ENCODE results near the gene TPTE2. TPM values are rescaled to one million over a fixed set of nuclear protein-coding genes. Genes with fewer than 3 reads are reported as not detected.
"Not testable (repeated sequence)": the region's sequence is repeated elsewhere in the genome, so short reads cannot be mapped to it uniquely, and the experiment has no call there.

The TPTE2 gene
- total and polyA plus RNA-seq, 9 donors: 0.09 to 0.17 (median 0.14) TPM; not detected in 5

DNA sequence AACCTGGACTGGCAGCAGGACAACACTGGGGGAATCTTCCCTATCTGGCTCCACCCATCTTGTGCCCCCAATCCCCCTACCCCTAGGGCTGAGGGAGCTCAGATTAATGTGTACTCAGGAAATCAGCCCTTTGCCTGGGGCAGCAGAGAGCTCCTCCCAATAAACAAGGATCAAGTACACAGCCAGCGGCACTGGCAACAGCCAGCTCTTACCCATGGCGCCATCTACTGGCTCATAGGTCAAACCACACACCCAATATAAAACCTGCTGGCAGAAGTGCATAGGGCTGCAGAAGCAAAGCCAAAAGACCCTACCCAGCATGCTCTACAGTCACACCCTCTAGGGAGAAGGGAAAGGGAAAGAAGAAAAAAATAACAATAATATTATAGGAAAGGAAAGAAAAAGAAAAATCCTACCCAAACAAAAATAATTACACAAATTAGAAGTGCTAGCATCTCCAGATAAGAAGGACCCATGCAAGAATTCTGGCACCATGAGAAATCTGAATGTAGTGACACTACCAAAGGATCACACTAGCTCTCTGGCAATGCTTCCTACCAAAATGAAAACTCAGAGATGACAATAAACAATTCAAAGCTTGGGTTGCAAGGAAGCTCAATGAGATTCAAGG, 122.2 kb downstream of the TPTE2 start:
- not testable (repeated sequence) for H3K9me3 ChIP-seq (replicated peaks; ENCODE audit: control insufficient read depth, low read depth, low read length); H3K27me3 ChIP-seq (ENCODE audit: control insufficient read depth, insufficient read depth, low read length); H3K4me1 ChIP-seq (ENCODE audit: control insufficient read depth, insufficient read depth, low read length); DNase-seq; H3K4me3 ChIP-seq (ENCODE audit: low read length); H3K36me3 ChIP-seq (ENCODE audit: control insufficient read depth, insufficient read depth, low read length); H3K27ac ChIP-seq (ENCODE audit: low read length)
- WGBS (ENCODE audit: insufficient coverage): no CpG with 5 or more reads among the region's 2 CpGs

DNA sequence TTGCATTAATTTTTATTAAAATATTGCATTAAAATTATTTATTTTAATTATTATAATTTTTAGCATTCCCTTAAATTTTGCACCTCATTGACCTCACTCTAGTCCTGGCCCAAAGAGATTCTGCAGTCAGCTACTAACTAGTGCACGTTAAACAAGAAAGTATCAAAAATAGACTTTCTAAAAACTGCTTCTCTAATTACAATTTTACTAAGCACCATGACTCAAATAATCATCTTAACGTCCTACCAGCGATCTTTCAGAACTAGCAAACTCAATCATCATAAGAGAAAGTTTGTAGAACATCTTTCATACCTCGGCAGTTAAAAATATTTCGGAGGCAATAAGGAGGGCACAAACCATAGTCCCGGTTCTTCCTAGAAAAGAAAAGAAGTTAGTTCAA, 123.6 kb downstream of the TPTE2 start:
- DNase-seq; H3K4me3 ChIP-seq (ENCODE audit: low read length); H3K27ac ChIP-seq (ENCODE audit: low read length); H3K27me3 ChIP-seq (ENCODE audit: control insufficient read depth, insufficient read depth, low read length); H3K36me3 ChIP-seq (ENCODE audit: control insufficient read depth, insufficient read depth, low read length); H3K4me1 ChIP-seq (ENCODE audit: control insufficient read depth, insufficient read depth, low read length); H3K9me3 ChIP-seq (replicated peaks; ENCODE audit: control insufficient read depth, low read depth, low read length): not testable (repeated sequence)
- no CpG with 5 or more reads among the region's 6 CpGs for WGBS (ENCODE audit: insufficient coverage)

DNA sequence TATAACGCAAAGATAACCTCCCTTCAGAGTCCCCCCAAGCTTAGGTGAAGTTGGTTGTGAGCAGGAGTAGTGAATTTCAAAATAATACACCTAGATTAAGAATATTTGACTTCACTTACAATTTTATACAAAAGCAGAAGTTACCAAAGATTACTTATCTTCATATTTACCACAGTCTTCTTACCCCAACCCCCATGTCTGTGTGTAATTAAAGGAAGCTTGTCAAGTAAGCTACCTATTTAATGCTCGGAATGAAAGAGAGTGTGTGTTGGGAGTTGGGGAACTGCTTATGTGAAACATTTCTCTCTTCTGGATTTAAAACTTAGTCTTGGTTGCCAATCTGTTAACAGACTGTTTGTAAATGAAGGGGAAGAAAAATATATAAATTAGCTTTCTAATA, 139.1 kb downstream of the TPTE2 start:
- H3K4me1 ChIP-seq (ENCODE audit: control insufficient read depth, insufficient read depth, low read length); H3K36me3 ChIP-seq (ENCODE audit: control insufficient read depth, insufficient read depth, low read length); DNase-seq; H3K9me3 ChIP-seq (replicated peaks; ENCODE audit: control insufficient read depth, low read depth, low read length); H3K27ac ChIP-seq (ENCODE audit: low read length); H3K4me3 ChIP-seq (ENCODE audit: low read length); H3K27me3 ChIP-seq (ENCODE audit: control insufficient read depth, insufficient read depth, low read length): not testable (repeated sequence)
- WGBS (ENCODE audit: insufficient coverage): no CpG with 5 or more reads among the region's 2 CpGs

DNA sequence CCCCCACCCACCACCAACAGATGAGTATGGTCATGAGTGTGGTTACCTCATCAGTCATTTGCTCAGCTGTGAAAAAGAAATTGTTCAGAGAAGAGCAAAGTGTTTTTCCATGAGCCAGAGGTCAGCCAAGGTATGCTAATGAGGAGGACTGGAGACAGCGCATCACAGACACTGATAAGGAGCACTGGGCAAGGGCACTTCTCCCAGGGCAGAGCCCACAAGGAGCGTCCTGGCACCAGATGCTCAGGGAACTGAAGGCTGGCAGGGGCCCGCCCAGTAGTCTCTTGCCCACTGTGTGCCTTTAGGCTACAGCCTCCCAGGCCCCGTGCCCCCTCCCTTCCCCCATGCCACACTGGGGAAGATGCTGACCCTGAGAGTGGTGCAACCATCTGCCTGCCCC, 148.8 kb downstream of the TPTE2 start:
- H3K4me3 ChIP-seq (ENCODE audit: low read length); H3K36me3 ChIP-seq (ENCODE audit: control insufficient read depth, insufficient read depth, low read length); H3K4me1 ChIP-seq (ENCODE audit: control insufficient read depth, insufficient read depth, low read length); DNase-seq; H3K27ac ChIP-seq (ENCODE audit: low read length); H3K9me3 ChIP-seq (replicated peaks; ENCODE audit: control insufficient read depth, low read depth, low read length); H3K27me3 ChIP-seq (ENCODE audit: control insufficient read depth, insufficient read depth, low read length): not testable (repeated sequence)
- WGBS (ENCODE audit: insufficient coverage): 67% methylated on average over 1 of the region's 4 CpGs

DNA sequence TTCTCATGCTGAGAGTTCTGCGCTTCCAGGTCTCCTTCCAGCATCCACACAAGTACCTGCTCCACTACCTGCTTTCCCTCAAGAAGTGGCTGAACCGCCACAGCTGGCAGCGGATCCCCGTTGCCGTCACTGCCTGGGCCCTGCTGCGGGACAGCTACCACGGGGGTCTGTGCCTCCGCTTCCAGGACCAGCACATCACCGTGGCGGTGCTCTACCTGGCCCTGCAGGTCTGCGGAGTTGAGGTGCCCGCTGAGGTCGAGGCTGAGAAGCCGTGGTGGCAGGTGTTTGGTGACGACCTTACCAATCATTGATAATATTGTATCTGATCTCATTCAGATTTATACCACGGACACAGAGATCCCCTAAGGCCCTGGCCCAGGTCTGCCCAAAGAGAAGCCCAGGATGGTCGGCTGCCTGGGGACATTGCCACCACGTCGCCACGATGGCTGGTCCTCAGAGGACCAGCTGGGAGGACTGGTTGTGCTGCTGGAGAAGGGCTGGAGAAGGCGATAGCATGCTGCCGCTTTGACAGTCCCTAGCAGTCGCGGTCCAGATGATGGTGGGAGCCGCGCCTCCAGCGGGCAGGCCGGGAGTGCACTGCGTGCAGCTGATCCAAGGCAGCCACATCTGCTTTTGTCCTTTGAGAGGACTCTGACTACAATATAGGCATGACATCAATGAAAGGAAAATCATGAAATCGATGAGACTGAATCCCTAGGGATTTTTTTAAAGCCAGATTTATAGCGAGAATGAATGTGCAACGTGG, 178.4 kb downstream of the TPTE2 start:
- H3K27ac ChIP-seq (ENCODE audit: low read length); H3K27me3 ChIP-seq (ENCODE audit: control insufficient read depth, insufficient read depth, low read length); H3K36me3 ChIP-seq (ENCODE audit: control insufficient read depth, insufficient read depth, low read length); H3K9me3 ChIP-seq (replicated peaks; ENCODE audit: control insufficient read depth, low read depth, low read length); DNase-seq; H3K4me1 ChIP-seq (ENCODE audit: control insufficient read depth, insufficient read depth, low read length); H3K4me3 ChIP-seq (ENCODE audit: low read length): not testable (repeated sequence)
- WGBS (ENCODE audit: insufficient coverage): 84% methylated on average over 13 of the region's 32 CpGs

DNA sequence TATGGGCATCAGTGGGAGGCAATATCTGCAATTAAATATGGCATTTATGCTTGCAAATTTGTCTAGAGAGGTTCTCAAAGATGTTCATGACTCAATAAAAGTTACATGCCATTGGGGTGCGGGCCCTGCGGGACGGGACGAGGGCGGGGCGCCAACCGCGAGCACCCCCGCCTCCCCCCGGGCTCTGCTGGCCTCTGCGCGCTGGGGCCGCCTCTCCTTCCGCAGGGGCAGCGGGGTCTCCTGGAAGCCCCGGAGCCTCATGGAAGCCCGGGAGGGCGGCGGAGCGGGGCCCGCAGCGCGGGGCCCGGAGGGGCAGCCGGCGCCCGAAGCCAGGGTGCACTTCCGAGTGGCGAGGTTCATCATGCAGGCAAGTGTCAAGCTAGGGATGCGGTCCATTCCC, 179.2 kb downstream of the TPTE2 start:
- Histone ChIP-seq H3K9me3 (replicated peaks; ENCODE audit: control insufficient read depth, low read depth, low read length) (peaks cover 7% of the 10 kb centered on the region), H3K4me1 (ENCODE audit: control insufficient read depth, insufficient read depth, low read length) (no peaks in the 10 kb centered on the region), H3K27ac (ENCODE audit: low read length) (no peak overlapping the region), H3K27me3 (ENCODE audit: control insufficient read depth, insufficient read depth, low read length) (no peaks in the 10 kb centered on the region), H3K36me3 (ENCODE audit: control insufficient read depth, insufficient read depth, low read length) (no peaks in the 10 kb centered on the region), H3K4me3 (ENCODE audit: low read length) (no peak overlapping the region)
- WGBS (ENCODE audit: insufficient coverage): 75% methylated on average over 19 of the region's 30 CpGs
- DNase-seq: no peak

Other genes with a start within 250 kb of the TPTE2 start
- gene MPHOSPH8, start 72.1 kb upstream of the TPTE2 start, total RNA-seq: 16.3 TPM
- 10 to 100 TPM; 29.7 to 40.9 (median 32.8) TPM for gene MPHOSPH8, start 72.1 kb upstream of the TPTE2 start, polyA plus RNA-seq (ENCODE audit: insufficient read depth in 1 of 8, insufficient read length in 8 of 8, low replicate concordance in 1 of 8)
- 46.6 TPM for gene PSPC1, start 221.4 kb upstream of the TPTE2 start, total RNA-seq
- 10 to 100 TPM; 40.7 to 50.0 (median 44.9) TPM for gene PSPC1, start 221.4 kb upstream of the TPTE2 start, polyA plus RNA-seq (ENCODE audit: insufficient read depth in 1 of 8, insufficient read length in 8 of 8, low replicate concordance in 1 of 8)